GM23338 (cell line): ENCODE results near the gene HERC2. TPM values are rescaled to one million over a fixed set of nuclear protein-coding genes. Genes with fewer than 3 reads are reported as not detected.

ENCODE experiments used
- ATAC-seq: fragments of 200-7000 bp; cut with Tn5 transposase; 3 replicates; pipeline ENCODE4 v1.9.1; 2020
- DNase-seq: peaks from one replicate; pipeline ENCODE4 v3.0.0-alpha.2; 2015; ENCODE audit warnings: low spot score
- H2AFZ ChIP-seq: fragments of 200-600 bp; sonication (generic); 2 replicates; pipeline ENCODE4 v1.8.0; 2016; ENCODE audit warnings: antibody characterized with exemption, mild to moderate bottlenecking, moderate library complexity
- H3F3A ChIP-seq: fragments of 200-600 bp; sonication (generic); replicated peaks from 2 replicates; pipeline ENCODE4 v1.8.0; 2017; ENCODE audit warnings: antibody characterized with exemption, mixed run types, low read depth
- H3K27ac ChIP-seq: fragments of 200-600 bp; sonication (generic); 2 replicates; pipeline ENCODE4 v1.6.1; 2016; ENCODE audit warnings: low read depth
- H3K27me3 ChIP-seq: fragments of 200-600 bp; sonication (generic); 2 replicates; pipeline ENCODE4 v1.8.0; 2016; ENCODE audit warnings: mild to moderate bottlenecking, mixed run types, moderate library complexity; ENCODE audit not compliant: insufficient read depth
- H3K36me3 ChIP-seq: fragments of 200-600 bp; sonication (generic); 2 replicates; pipeline ENCODE4 v1.8.0; 2016; ENCODE audit warnings: mild to moderate bottlenecking; ENCODE audit not compliant: insufficient read depth
- H3K4me1 ChIP-seq: fragments of 200-600 bp; sonication (generic); 2 replicates; pipeline ENCODE4 v1.8.0; 2016; ENCODE audit warnings: mild to moderate bottlenecking, moderate library complexity; ENCODE audit not compliant: insufficient read depth
- H3K4me2 ChIP-seq: fragments of 200-600 bp; sonication (generic); 2 replicates; pipeline ENCODE4 v1.7.1; 2017; ENCODE audit warnings: mixed run types
- H3K4me3 ChIP-seq: fragments of 200-600 bp; sonication (generic); 2 replicates; pipeline ENCODE4 v1.6.1; 2016; ENCODE audit warnings: mixed run types
- H3K79me2 ChIP-seq: fragments of 200-600 bp; sonication (generic); replicated peaks from 2 replicates; pipeline ENCODE4 v1.8.0; 2017; ENCODE audit warnings: mild to moderate bottlenecking; ENCODE audit not compliant: insufficient read depth
- H3K9me2 ChIP-seq: fragments of 200-600 bp; sonication (generic); 2 replicates; pipeline ENCODE4 v1.8.0; 2017; ENCODE audit not compliant: insufficient read depth
- H4K20me1 ChIP-seq: fragments of 200-600 bp; sonication (generic); replicated peaks from 2 replicates; pipeline ENCODE4 v1.8.0; 2017; ENCODE audit warnings: mild to moderate bottlenecking; ENCODE audit not compliant: insufficient read depth
- H3K27ac Mint-ChIP-seq: 2 replicates; pipeline ENCODE4 v1.8.0; 2020; ENCODE audit warnings: inconsistent platforms, mild to moderate bottlenecking, moderate library complexity, mixed read lengths
- H3K27me3 Mint-ChIP-seq: 3 replicates; pipeline ENCODE4 v1.8.0; 2022; ENCODE audit warnings: low read depth, mild to moderate bottlenecking, moderate library complexity, mixed read lengths, inconsistent platforms; ENCODE audit not compliant: insufficient read depth, poor library complexity
- H3K36me3 Mint-ChIP-seq: 3 replicates; pipeline ENCODE4 v1.8.0; 2021; ENCODE audit warnings: low read depth, mild to moderate bottlenecking, inconsistent platforms, moderate library complexity, mixed read lengths
- H3K4me1 Mint-ChIP-seq: 3 replicates; pipeline ENCODE4 v1.8.0; 2020; ENCODE audit warnings: mild to moderate bottlenecking, inconsistent platforms, mixed read lengths
- H3K4me3 Mint-ChIP-seq: 3 replicates; pipeline ENCODE4 v1.8.0; 2021; ENCODE audit warnings: moderate library complexity, mild to moderate bottlenecking, inconsistent platforms, mixed read lengths
- H3K9me3 Mint-ChIP-seq: 3 replicates; pipeline ENCODE4 v1.8.0; 2020; ENCODE audit warnings: moderate library complexity, mild to moderate bottlenecking, inconsistent platforms, mixed read lengths
- EZH2 ChIP-seq: fragments of 200-600 bp; sonication (generic); IDR thresholded peaks from one replicate; pipeline ENCODE4 v1.8.0; 2017; ENCODE audit warnings: antibody characterized with exemption, mild to moderate bottlenecking, low read depth; ENCODE audit not compliant: unreplicated experiment
- NANOG ChIP-seq: IDR thresholded peaks from 2 replicates; pipeline ENCODE4 v1.6.1; 2016; ENCODE audit warnings: antibody characterized with exemption, borderline replicate concordance
- STAT1 ChIP-seq: IDR thresholded peaks from one replicate; pipeline ENCODE4 v1.6.1; 2016; ENCODE audit warnings: antibody characterized with exemption; ENCODE audit not compliant: unreplicated experiment
- ZNF114 ChIP-seq: fragments of 250-450 bp; sonication (Bioruptor Pico); IDR thresholded peaks from 2 replicates; pipeline ENCODE4 v1.5.0; 2020; ENCODE audit warnings: mild to moderate bottlenecking, moderate library complexity
- ZNF331 ChIP-seq: fragments of 250-450 bp; sonication (Bioruptor Pico); IDR thresholded peaks from 2 replicates; pipeline ENCODE4 v1.5.0; 2020; ENCODE audit warnings: low read depth, mild to moderate bottlenecking, moderate library complexity
- ZNF462 ChIP-seq: fragments of 250-450 bp; sonication (Bioruptor Pico); IDR thresholded peaks from 2 replicates; pipeline ENCODE4 v1.5.0; 2020; ENCODE audit warnings: mild to moderate bottlenecking, moderate library complexity
- polyA plus RNA-seq: library from polyadenylated mRNA; unstranded; fragments of >200 nt; fragmentation: Nextera tagmentation; extraction: Ambion mirVana; gene quantifications from 2 replicates; pipeline ENCODE4 v1.2.1, GENCODE V29; 2016
- total RNA-seq: library from RNA; depleted of rRNA; stranded (reverse); fragments of >200 nt; shearing (Covaris generic); gene quantifications from 2 replicates; pipeline ENCODE4 v1.2.3, GENCODE V29; 2014
- TF ChIP-seq, protein P1 (sequence below): IDR thresholded peaks from 2 replicates; pipeline ENCODE4 v1.6.1; 2016; ENCODE audit warnings: antibody characterized with exemption

HERC2 gene
- total and polyA plus RNA-seq, 2 experiments from 2014 or later = 71.3 to 80.7 TPM

DNA sequence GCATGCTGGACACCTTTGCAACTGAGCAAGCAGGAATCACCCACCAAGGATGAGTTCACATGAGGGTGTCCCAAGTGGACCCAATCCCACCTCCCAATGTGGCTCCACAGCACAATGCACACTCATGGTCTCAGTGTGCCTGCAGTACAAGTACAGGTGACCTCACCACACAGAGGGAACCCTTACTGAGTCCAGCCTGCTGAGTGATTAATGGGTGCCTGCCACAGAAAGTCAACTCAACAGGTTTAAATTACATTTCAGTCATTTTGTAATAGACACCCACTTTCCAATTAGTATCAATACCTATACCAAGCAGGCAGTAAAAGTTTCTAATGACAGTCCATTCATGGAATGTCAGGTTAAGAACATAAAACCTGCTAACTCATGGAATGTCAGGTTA lies 59.5 kb downstream of the HERC2 start (continued):
- TF ChIP-seq ZNF462 (CRISPR knock-in tag) = no peak
- TF ChIP-seq, protein P1, sequence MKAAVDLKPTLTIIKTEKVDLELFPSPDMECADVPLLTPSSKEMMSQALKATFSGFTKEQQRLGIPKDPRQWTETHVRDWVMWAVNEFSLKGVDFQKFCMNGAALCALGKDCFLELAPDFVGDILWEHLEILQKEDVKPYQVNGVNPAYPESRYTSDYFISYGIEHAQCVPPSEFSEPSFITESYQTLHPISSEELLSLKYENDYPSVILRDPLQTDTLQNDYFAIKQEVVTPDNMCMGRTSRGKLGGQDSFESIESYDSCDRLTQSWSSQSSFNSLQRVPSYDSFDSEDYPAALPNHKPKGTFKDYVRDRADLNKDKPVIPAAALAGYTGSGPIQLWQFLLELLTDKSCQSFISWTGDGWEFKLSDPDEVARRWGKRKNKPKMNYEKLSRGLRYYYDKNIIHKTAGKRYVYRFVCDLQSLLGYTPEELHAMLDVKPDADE = no peak

DNA sequence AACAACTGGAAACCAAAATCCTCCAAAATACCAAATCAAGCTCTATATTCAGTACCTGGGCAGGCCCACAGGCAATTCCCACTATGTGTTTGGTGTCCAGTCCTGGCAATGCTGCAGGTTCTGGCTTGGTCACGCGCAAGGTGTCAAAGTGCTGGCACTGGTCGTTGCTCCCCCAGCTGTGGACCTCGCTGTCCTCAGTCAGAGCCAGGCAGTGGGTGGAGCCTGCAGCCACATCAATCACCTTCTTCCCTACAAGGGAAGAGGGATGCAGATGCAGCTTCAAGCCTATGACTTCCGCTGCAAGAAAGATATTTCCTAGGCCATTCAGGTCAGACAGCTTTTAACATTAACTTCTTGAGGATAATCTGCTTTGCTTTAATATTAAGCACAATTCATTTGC lies 61.3 kb downstream of the HERC2 start:
- Histone ChIP-seq H3K4me2 (no peak overlapping the region), H3K79me2 (peaks cover 70% of the 10 kb centered on the region), H3K4me1 (no peaks in the 10 kb centered on the region), H3K36me3 (peaks cover 25% of the 10 kb centered on the region; the same call in 1 of the 2 replicates), H3K9me2 (no peaks in the 10 kb centered on the region), H3F3A (no peaks in the 10 kb centered on the region), H4K20me1 (peaks cover 24% of the 10 kb centered on the region), H3K27me3 (no peaks in the 10 kb centered on the region), H2AFZ (no peak overlapping the region), H3K27ac (no peak overlapping the region), H3K4me3 (no peak overlapping the region)
- H3K27ac Mint-ChIP-seq = no peak overlapping the region
- peak; percentile 83 for ATAC-seq
- no peak overlapping the region for H3K4me3 Mint-ChIP-seq
- no peaks in the 10 kb centered on the region for H3K27me3 Mint-ChIP-seq
- peak; percentile 49 for DNase-seq
- no peaks in the 10 kb centered on the region for H3K9me3 Mint-ChIP-seq
- peaks cover 63% of the 10 kb centered on the region for H3K36me3 Mint-ChIP-seq
- TF ChIP-seq ZNF331 (CRISPR knock-in tag) = no peak
- TF ChIP-seq NANOG = no peak
- TF ChIP-seq EZH2 = no peak
- TF ChIP-seq STAT1 = no peak
- no peak for TF ChIP-seq ZNF114
- TF ChIP-seq, protein P1 = no peak
- H3K4me1 Mint-ChIP-seq = peaks cover 18% of the 10 kb centered on the region; the same call in 2 of the 3 replicates
